HG02763 (cell line): ENCODE results near the gene TSPYL2.

Experiments used
- ATAC-seq: cut with Tn5 transposase; IDR thresholded peaks from one replicate; pipeline ENCODE4 v1.9.1; 2021; ENCODE audit warnings: mild to moderate bottlenecking, moderate library complexity; ENCODE audit not compliant: unreplicated experiment

Gene TSPYL2

DNA sequence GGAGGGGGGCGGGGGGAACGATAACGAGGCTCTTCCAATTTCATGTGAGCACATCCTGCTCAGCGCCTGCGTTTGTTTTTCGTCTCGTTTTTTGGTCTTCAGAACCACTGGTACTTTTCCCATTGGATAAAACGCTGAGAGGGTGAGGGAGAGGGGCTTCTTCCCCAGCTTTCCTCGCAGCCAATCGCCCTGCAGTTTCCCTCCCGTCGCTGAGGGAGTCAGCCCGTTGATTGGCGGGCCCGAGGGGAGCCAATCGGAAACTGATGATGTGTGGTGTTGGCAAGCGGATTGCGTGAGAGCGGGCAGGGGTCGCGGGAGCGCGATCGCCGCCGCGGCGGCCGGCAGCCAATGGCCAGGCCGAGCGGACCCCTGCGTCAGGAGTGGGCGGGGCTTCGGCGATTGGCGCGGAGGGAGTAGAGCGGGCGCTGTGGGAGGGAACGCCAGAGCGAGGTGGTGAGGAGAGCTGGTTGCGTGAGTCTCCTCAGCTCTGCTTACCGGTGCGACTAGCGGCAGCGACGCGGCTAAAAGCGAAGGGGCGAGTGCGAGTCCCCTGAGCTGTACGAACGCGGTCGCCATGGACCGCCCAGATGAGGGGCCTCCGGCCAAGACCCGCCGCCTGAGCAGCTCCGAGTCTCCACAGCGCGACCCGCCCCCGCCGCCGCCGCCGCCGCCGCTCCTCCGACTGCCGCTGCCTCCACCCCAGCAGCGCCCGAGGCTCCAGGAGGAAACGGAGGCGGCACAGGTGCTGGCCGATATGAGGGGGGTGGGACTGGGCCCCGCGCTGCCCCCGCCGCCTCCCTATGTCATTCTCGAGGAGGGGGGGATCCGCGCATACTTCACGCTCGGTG, at the start of gene TSPYL2:
TSS of gene TSPYL2 (plus strand) at position 443 of the 848 bp plus-strand sequence. CDS start at position 575, 132 bp downstream.
- peak; percentile 91 for ATAC-seq

DNA sequence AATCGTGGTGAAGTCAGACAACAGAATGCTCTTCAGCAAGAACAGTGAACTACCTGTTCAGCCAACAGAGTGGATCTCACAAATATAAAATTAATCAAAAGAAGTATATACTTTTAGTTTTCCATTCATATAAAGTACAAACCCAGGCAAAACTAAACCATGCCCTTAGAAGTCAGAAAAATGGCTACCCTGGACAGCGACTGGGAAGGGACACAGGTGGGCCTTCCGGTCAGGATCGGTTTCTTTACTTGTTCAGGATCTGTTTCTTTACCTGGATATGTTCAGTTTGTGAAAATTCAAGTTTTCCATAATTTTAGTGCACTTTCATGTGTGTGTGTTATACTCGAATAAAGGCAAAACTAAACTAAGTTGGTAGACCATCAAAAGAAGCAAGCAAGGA, 46.0 kb upstream of the TSPYL2 start:
- no peak for ATAC-seq

DNA sequence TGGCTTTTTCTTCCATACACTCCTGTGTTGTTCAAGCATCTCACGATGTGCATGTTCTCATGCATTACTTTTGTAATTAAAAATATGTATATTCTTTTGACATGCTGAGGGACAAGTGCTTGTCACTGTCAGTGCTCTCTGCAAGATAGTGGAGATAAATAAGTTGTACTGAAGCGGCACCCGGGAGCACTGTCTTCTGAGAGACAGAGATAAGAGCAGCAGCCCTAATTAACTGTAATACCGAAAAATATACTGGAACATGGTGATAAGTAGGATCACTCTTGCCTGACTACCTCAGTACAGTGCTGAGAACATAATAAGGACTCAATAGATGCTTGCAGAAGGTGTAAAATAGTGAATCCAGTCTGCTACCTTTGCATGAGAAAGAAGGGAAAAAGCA, 42.9 kb upstream of the TSPYL2 start:
- no peak for ATAC-seq

GRCh38 chrX:53044995-53045394, 37.2 kb upstream of the TSPYL2 start:
- ATAC-seq, result no peak

GRCh38 chrX:53047228-53047627, 34.9 kb upstream of the TSPYL2 start:
- ATAC-seq, result no peak

DNA sequence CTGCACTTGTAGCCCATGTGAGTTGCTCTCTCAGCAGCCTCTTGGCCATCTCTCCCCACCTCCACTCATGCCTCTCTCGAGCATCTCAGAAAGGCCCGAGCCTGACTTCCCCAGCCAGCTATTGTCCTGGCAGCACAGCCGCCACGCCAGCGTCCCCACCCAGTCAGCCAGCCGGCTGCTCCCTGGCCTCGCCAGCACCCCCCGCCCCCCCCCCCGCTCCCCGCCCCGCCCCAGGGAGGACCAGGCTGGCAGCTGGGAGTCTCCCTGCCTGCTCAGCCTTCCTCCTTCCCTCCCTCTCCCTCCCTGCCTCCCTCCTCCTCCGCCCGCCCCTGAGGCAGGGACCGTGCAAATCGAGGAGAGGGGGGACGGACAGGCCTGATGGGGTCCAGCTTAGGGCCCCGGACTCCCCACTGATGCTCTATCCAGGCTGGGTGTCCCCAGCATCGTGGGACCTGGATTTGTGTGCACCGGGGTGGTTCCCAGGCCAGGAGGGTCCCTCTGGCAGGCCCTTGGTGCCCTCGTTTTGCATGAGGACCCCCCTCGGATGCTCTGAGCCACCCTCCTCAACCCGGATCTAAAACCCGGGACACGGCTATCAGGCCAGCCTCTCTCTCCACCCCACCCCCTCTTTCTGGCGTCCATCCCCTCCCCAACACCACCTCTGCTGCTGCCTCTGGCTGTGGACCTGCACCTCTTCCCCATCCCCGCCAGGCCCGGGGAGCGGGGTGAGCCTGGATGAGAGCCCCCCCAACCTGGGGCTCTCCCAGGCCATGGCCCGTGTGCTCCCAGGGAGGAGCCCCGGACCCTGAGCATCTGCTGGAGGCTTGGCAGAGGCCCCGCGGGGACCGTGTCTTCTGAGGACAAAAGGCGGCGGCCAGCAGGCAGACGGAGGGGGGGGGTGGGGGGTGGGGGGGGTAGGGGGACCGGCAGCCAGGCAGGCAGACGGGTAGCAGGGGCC, 33.7 kb upstream of the TSPYL2 start, which contains the start of gene GPR173:
TSS of gene GPR173 (plus strand) at position 621 of the 958 bp plus-strand sequence. CDS start 27,833 bp downstream, outside the sequence.
- ATAC-seq, result no peak

DNA sequence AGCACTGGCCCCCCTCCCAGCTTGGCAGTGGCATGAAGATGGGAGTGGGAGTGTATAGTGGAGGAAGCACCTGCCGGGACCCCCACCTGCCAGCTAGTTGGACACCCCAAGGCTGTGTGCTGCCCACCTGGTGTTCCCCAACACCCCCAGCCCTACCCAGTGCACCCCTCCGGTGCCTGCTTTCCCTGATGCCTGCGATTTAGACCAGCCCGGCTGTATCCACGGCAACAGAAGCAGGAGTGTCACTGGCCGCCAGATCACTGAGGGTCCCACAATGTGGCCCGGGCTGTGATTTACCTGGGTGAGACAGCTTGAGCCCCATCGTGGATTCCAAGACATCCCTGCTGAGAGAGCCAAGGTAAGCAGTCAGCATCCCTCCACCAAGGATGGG, 33.0 kb upstream of the TSPYL2 start:
- no peak for ATAC-seq

DNA sequence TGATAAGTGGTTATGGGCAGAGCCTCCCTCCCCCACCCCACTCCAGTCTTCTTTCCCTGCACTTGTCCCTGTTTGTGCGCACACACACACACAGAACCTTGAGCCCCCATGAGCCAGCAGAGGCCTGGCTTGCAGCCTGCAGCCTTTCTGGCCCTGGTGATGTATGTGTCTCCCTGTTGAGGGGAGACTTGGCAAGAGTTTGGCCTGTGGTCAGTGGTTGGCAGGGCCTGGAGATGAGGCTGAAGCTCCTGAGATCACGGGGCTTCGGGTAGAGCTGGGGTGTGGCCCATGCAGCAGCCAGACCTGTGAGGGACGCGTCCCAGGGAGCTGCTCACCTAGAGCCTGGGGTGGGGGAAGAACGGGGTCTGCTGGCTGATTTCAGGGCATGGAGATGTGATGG, 31.3 kb upstream of the TSPYL2 start:
- ATAC-seq, result no peak

- ATAC-seq, result no peak
These were observed 26.8 kb upstream of the TSPYL2 start for GRCh38 chrX:53055244-53055849.

GRCh38 chrX:53056292-53056691, 25.9 kb upstream of the TSPYL2 start:
- ATAC-seq, result no peak

DNA sequence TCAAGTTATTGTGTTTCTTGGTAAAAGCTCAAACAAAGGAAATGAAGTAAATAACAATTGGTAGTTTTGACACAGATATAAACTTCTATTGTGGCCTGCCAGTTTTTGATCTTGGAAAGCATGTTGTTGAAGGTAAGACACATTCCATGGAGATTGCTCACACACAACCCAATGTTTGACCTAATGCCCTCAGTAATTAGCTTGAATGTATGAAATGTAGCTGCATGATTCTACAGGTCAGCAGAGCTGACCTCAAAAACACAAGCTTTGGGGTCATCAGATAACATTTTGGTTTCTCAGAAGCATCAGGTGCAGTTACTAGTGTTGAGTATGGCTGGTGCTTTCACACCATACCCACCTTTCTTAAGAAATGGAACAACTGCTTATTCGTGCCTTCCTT, 17.1 kb upstream of the TSPYL2 start:
- no peak for ATAC-seq

DNA sequence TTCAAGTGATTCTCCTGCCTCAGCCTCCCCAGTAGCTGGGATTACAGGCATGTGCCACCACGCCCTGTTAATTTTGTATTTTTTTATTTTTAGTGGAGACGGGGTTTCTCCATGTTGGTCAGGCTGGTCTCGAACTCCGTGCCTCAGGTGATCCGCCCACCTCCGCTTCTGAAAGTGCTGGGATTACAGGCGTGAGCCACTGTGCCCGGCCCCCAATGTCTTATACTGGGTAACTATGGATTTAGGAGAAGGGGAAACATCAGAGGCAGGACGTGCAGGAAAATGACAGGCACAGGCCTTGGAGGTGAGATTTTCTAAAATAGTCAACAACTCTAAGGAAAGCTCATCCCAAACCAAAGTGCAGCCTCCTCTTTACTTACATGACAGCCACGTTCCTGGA, 11.1 kb upstream of the TSPYL2 start:
- ATAC-seq, result no peak

GRCh38 chrX:53071604-53072417, 10.4 kb upstream of the TSPYL2 start:
- peak; percentile 79 for ATAC-seq

DNA sequence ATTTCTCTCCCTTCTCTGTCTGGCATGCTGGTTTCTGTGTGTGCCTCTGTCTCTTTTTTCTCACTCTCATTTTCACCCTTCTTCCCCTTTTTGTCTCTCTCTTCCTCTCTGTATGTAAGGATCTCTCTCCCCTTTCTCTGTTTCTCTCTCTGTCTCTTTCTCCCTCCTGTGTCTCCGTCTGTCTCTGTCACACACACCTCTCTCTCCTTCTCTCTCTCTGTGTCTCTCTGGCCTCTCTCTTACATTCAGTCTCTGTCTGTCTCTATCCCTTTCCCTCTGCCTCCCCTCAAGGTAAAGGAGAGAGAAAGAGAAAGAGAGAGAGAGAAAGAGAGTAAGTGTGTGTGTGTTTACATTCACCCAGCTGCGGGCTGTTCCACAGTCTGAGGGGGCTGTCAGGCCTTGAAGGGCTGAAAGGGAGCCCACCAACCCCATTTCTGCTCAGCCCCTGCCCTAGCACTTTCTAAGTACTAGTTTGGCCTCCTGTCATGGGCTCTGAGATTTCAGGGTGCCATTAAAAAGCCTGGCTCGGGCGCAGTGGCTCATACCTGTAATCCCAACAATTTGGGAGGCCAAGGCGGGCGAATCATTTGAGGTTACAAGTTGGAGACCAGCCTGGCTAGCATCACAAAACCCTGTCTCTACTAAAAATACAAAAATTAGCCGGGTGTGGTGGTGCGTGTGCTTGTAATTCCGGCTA, 9.6 kb upstream of the TSPYL2 start:
- no peak for ATAC-seq

- no peak for ATAC-seq
These were observed 9.0 kb upstream of the TSPYL2 start for GRCh38 chrX:53073115-53073586.

GRCh38 chrX:53075011-53075410, 7.2 kb upstream of the TSPYL2 start:
- no peak for ATAC-seq

GRCh38 chrX:53076671-53077070, 5.5 kb upstream of the TSPYL2 start:
- no peak for ATAC-seq

DNA sequence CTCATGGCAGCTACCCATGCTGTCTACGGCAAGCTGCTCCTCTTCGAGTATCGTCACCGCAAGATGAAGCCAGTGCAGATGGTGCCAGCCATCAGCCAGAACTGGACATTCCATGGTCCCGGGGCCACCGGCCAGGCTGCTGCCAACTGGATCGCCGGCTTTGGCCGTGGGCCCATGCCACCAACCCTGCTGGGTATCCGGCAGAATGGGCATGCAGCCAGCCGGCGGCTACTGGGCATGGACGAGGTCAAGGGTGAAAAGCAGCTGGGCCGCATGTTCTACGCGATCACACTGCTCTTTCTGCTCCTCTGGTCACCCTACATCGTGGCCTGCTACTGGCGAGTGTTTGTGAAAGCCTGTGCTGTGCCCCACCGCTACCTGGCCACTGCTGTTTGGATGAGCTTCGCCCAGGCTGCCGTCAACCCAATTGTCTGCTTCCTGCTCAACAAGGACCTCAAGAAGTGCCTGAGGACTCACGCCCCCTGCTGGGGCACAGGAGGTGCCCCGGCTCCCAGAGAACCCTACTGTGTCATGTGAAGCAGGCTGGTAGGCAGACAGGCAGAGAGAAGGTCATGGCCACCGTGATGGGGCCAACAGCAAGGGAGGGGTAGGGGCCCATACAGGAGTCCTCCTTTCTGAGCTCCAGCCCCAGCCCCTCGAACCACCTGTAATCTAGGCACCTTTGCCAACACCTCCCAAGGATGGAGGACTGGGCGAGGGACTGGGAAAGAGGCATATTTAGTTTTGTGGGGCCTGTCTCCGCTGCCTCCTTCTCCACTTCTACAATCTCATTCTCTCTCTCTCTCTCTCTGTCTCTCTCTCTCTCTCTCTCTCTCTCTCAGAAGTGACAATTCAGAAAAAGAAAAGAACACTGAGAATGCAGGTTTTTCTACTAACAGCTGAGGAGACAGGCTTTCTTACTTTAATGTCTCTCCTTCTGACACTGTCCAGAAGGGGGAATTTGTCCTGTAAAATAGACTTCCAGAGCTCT, 4.7 kb upstream of the TSPYL2 start:
- no peak for ATAC-seq
